Skeletal muscle tissue (tissue), 4 donors: ENCODE results near the gene TDRD9. TPM values are rescaled to one million over a fixed set of nuclear protein-coding genes. Genes with fewer than 3 reads are reported as not detected.
A peak's percentile ranks its signal among the peaks of the same experiment; 100 is the strongest.
"Not testable (repeated sequence)": the region's sequence is repeated elsewhere in the genome, so short reads cannot be mapped to it uniquely, and the experiment has no call there.

Experiments used
- H3K27ac ChIP-seq: one replicate; pipeline ENCODE4 v1.7.0; 2013; ENCODE audit warnings: mild to moderate bottlenecking, low read depth, low read length, inconsistent platforms
- H3K27me3 ChIP-seq, 3 donors: one replicate each; pipeline ENCODE4 v1.7.0; 2013; ENCODE audit warnings: low read length in 3 of 3; ENCODE audit not compliant: control insufficient read depth in 3 of 3, insufficient read depth in 3 of 3
- H3K36me3 ChIP-seq, 3 donors: one replicate each; pipeline ENCODE4 v1.7.0; 2013; ENCODE audit warnings: low read length in 3 of 3; ENCODE audit not compliant: control insufficient read depth in 3 of 3, insufficient read depth in 3 of 3
- H3K4me1 ChIP-seq, 3 donors: one replicate each; pipeline ENCODE4 v1.7.0; 2013; ENCODE audit warnings: low read length in 3 of 3, mild to moderate bottlenecking in 3 of 3; ENCODE audit not compliant: control insufficient read depth in 3 of 3, insufficient read depth in 3 of 3
- H3K4me3 ChIP-seq, 3 donors: one replicate each; pipeline ENCODE4 v1.7.0; 2013; ENCODE audit warnings: low read length in 3 of 3
- H3K9ac ChIP-seq, 3 donors: one replicate each; pipeline ENCODE4 v1.7.0; 2013; ENCODE audit warnings: low read length in 3 of 3, mild to moderate bottlenecking in 3 of 3, moderate library complexity in 2 of 3, low read depth in 1 of 3
- H3K9me3 ChIP-seq, 3 donors: one replicate each; pipeline ENCODE4 v1.7.0; 2013; ENCODE audit warnings: low read length in 3 of 3; ENCODE audit not compliant: control insufficient read depth in 3 of 3
- total RNA-seq: library from RNA; depleted of rRNA; stranded (reverse); fragments of >200 nt; gene quantifications from one replicate; pipeline ENCODE4 v1.2.3, GENCODE V29; 2014
- donor health status: Osteomylitis.

Gene TDRD9
- total RNA-seq, 1 donor from 2014 or later: 0.52 TPM

DNA sequence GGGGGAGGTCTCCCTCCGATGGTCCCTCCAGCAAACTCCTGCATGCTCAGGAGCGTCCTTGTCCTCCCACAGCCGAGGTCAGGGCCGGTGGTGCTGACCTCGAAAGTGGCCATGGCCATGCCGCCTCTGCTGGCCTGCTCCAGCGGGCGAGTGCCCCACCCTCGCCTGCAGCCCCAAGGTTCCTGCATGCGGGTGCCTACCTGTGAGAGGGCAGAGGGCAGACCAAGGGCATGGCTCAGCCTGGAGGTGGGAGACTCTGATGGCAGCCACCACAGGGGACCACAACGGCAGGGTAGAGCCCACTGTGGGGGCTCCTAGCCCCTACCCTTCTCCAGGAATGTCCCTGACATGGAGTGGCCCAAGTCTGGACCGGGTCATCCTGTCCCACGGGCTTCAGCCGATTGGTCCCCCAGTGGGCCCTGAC is 42.7 kb upstream of the TDRD9 start:
- no peaks in the 10 kb centered on the region for H3K9me3 ChIP-seq
- no peak overlapping the region for H3K27ac ChIP-seq
- peaks cover 0 to 5% (median 0%) of the 10 kb centered on the region in 3 donors for H3K27me3 ChIP-seq
- H3K4me3 ChIP-seq: no peak overlapping the region
- H3K4me1 ChIP-seq: peaks cover 20 to 31% (median 21%) of the 10 kb centered on the region in 3 donors
- no peak overlapping the region for H3K9ac ChIP-seq
- H3K36me3 ChIP-seq: no peaks in the 10 kb centered on the region

DNA sequence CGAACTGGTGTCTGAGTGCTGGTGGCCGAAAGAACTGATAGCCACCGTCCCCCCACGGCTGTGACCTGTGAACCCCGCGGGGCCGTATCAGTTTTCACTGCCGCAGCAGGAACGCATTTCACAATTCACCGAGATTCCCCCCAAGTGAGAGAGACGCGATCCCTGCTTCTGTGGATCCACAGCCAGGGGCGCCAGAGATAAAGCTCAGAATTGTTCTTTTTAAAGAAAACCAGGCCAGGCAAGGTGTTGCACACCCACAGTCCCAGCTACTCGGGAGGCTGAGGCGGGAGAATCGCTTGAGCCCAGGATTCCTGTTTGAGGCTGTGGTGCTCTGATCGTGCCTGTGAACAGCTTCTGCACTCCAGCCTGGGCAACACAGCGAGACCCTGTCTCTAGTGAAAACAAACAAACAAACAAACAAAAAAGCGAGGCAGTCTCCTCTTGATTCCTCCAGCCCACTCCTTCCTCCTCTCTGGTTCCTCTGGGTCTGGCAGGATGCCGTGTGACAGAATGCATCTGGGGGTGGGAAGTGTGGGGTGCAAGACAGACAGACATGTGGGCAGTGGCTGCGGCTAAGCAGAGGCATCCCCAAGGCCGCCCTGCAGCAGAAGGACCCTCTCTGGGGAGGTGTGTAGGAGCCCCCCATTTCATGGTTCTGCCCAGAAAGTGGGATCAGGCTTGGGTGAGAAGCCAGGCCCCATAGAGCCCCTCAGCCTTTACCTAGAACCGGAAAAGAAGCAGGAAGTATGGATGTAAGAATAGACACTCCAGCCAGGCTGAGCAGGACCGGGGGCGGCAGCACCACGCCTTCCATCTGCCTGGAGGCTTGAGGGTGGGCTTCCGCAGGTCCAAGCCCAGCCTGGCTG is 41.7 kb upstream of the TDRD9 start:
- Histone ChIP-seq H3K9me3 (no peaks in the 10 kb centered on the region), H3K27ac (no peak overlapping the region), H3K27me3 (peaks cover 0 to 5% (median 0%) of the 10 kb centered on the region in 3 donors), H3K4me3 (no peak overlapping the region), H3K36me3 (no peaks in the 10 kb centered on the region), H3K9ac (no peak overlapping the region), H3K4me1 (peaks cover 14 to 28% (median 21%) of the 10 kb centered on the region in 3 donors)

DNA sequence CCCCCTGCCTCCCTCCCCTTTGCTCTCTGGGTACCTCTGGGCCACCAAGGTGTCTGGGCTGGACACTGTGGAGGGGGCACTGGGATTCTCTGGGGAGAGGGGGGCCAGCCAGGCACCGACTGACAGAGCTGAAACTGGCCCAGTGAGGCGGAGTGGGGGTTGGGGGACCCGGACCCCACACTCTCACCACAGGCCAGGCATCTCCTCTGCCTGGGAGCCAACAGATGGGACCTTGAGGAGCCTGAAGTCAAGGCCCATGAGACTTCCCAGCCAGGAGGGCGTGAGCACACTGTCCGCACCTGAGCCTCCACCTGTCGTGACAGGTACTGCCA is 41.1 kb upstream of the TDRD9 start:
- no peak overlapping the region for H3K27ac ChIP-seq
- no peaks in the 10 kb centered on the region for H3K9me3 ChIP-seq
- peaks cover 0 to 5% (median 0%) of the 10 kb centered on the region in 3 donors for H3K27me3 ChIP-seq
- no peak overlapping the region for H3K9ac ChIP-seq
- H3K4me1 ChIP-seq: peaks cover 10 to 25% (median 19%) of the 10 kb centered on the region in 3 donors
- no peak overlapping the region for H3K4me3 ChIP-seq
- H3K36me3 ChIP-seq: no peaks in the 10 kb centered on the region

DNA sequence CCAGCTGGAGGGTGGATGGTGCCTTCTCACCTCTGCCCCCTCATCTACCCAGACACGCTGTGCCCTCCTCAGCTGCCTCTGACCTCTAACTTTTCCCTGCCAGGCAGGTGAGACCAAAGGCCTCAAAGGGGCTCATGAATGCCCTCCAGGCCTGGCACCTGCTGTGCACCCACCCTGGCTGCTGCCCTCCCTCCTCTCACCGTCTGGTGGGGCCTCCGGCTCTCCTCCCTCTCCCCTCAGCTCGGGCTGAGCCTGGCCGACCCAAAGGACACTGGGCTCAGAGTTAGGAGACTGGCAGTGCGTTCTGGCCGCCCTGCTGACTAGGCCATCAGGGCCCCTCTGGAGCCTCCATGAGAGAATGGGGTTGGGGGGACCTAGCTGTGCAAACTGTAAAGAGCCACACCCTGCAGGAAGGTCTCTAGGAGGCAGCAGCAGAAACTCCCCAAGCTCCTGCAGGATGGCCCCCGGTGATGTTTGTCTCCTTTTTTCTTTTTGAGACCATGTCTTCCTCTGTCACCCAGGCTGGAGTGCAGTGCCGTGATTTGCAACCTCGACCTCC is 40.6 kb upstream of the TDRD9 start:
- no peaks in the 10 kb centered on the region for H3K9me3 ChIP-seq
- H3K4me1 ChIP-seq: peaks cover 10 to 21% (median 14%) of the 10 kb centered on the region in 3 donors
- no peak overlapping the region for H3K4me3 ChIP-seq
- H3K27me3 ChIP-seq: peaks cover 0 to 5% (median 0%) of the 10 kb centered on the region in 3 donors
- no peaks in the 10 kb centered on the region for H3K36me3 ChIP-seq
- H3K9ac ChIP-seq: no peak overlapping the region
- no peak overlapping the region for H3K27ac ChIP-seq

DNA sequence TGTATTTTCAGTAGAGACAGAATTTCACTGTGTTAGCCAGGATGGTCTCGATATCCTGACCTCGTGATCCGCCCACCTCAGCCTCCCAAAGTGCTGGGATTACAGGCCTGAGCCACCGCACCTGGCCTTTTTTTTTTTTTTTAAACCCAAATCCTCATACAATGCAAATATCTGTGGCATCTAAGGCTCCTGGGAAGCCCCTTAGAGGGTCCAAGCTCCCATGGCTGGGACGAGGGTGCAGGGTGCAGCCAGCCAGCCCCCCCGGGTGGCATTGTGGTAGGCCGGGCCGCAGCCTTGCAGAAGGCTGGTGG is 39.3 kb upstream of the TDRD9 start:
- not testable (repeated sequence) for H3K27ac ChIP-seq, H3K4me3 ChIP-seq, H3K9me3 ChIP-seq, H3K27me3 ChIP-seq, H3K9ac ChIP-seq, H3K36me3 ChIP-seq
- H3K4me1 ChIP-seq: peaks cover 10 to 21% (median 13%) of the 10 kb centered on the region in 3 donors

DNA sequence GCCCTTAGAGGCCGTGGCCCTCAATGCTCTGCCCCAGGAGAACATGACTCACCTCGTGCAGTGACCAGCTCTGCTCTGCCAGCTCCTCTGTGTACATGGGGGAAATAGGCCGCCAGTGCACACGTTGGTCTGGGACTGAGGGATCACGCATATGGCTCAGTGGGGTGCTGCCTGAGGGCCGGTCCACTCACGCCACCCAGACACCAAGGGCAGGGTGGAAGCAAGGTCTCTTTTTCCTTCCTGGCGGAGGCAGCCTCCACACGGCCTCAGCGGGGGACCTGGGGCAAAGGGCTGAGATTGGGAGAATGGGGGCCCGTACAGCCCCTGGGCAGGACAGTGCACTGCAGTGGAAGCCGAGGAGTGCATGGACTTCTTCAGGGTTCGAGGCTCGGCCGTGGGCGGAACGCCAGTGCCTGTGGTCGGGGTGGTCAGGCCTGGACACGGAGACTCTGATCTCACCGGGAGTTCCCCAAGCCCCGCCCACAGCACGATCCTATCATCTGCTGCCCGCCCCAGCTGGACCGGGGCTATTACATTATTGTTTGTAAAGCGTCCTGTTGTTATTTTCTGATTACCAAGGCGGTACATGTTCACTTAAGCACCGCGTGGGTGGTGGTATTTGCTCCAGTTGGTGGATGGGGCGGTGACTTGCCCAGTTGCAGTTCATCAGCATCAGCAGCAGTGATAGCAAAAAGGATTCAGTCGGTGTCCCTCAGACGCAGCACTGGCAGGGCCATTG is 38.8 kb upstream of the TDRD9 start:
- Histone ChIP-seq H3K4me3 (peak overlapping the region in 1 of 3 donors; percentile 2), H3K27ac (no peak overlapping the region), H3K9ac (no peak overlapping the region), H3K27me3 (peaks cover 0 to 5% (median 0%) of the 10 kb centered on the region in 3 donors), H3K4me1 (peaks cover 10 to 21% (median 13%) of the 10 kb centered on the region in 3 donors), H3K9me3 (no peaks in the 10 kb centered on the region), H3K36me3 (no peaks in the 10 kb centered on the region)

DNA sequence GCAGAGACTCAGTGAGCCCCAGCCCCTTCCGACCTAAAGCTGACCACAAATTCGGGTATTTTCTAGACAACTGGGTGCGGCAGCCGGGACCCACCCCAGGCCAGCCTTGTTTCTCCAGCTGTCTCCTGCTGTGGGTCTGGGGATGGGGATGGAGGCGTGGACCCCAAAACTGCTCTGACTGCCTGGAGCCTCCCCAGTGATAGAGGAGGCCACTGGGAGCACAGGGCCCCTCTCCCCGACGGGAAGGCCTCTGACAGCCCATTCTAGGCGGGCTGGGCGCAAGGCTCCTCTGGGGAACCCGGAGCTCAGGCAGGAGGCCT is 38.2 kb upstream of the TDRD9 start:
- Histone ChIP-seq H3K9ac (no peak overlapping the region), H3K27ac (no peak overlapping the region), H3K4me3 (no peak overlapping the region)

DNA sequence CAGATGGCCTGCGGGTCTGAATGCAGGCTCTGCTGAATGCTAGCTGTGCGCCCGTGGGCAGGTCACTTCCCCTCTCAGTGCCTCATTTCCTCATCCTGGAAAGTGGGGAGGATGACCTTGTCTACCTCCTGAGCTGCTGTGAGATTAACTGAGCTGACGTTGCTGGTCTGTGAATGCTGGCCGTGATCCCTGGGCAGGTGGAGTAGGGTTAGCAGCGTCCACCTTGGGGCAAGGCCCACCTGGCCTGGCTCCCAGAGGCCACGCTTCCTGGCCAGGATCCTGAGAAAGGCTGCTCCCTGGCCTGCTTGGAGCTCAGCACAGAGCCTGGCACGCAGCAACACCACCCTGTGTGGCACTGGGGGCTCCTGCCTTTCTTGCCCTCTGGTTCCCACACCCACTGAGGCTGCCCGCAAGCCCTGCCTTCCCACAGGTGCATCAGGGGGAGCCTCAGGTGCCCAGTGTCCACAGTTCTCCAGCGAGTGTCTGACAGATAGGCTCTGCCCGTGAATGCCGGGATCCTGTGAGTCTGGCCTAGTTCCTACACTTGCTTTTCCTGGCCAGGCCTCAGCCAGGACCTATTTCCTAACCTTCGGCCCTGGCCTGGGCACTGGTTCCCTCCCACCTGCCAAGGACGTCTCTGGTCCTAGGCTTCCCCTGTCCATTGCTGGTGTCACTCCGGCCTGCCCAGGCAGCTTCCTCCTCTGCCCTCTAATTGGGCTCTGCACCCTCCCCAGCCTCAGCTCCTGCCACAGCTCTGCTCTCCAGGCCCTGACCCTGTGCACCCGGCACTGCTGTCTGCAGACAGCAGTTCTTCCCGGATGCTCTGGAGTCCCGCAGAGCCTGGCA is 37.2 kb upstream of the TDRD9 start:
- Histone ChIP-seq H3K36me3 (no peaks in the 10 kb centered on the region), H3K4me1 (peaks cover 10 to 21% (median 13%) of the 10 kb centered on the region in 3 donors), H3K9me3 (no peaks in the 10 kb centered on the region), H3K4me3 (no peak overlapping the region), H3K27ac (no peak overlapping the region), H3K27me3 (no peaks in the 10 kb centered on the region), H3K9ac (no peak overlapping the region)

More for the DNA sequence above, 38.2 kb upstream of the TDRD9 start:
- Histone ChIP-seq H3K9me3 (no peaks in the 10 kb centered on the region), H3K36me3 (no peaks in the 10 kb centered on the region), H3K27me3 (peaks cover 0 to 1% (median 0%) of the 10 kb centered on the region in 3 donors), H3K4me1 (peaks cover 10 to 21% (median 13%) of the 10 kb centered on the region in 3 donors)

DNA sequence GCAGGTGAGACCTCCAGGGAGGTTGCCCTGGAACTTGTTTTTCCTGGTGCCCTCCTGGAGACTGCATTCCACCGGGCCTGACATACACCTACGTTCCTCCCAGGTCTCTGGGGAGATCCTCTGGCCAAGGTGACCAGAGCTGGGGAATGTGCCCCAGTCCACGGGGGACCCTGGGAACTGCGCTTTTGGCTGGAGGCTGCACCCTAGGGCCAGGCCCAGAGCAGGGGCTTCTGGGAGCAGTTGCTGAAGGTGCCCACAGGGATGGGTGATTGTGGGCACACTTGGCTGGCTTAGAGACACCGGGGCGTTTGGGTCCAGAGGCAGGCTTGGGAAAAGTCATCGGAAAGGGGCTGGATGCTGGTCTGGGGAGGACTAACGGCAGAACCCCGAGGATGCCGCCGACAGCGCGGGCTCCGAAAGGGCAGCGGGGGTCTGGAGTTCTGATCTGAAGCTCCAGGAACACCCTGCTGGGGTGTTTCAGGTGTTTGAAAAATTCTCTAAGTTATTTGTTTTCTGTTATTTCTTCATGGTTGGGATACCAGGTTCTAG is 36.5 kb upstream of the TDRD9 start:
- Histone ChIP-seq H3K4me1 (peaks cover 10 to 21% (median 13%) of the 10 kb centered on the region in 3 donors), H3K27me3 (peaks cover 0 to 4% (median 4%) of the 10 kb centered on the region in 3 donors), H3K36me3 (no peaks in the 10 kb centered on the region), H3K9me3 (no peaks in the 10 kb centered on the region), H3K4me3 (no peak overlapping the region), H3K9ac (no peak overlapping the region), H3K27ac (no peak overlapping the region)
